Ecto neural progenitor cell (in vitro differentiated cells): Measurements from ENCODE around the gene PHGDH.
"Not testable (repeated sequence)": the region's sequence is repeated elsewhere in the genome, so short reads cannot be mapped to it uniquely, and the experiment has no call there.

Experiments
- DNase-seq: peaks from one replicate; pipeline ENCODE4 v3.0.0-alpha.2; 2018; ENCODE audit warnings: low spot score

PHGDH gene

GRCh38 chr1:119700326-119700725, 11.4 kb upstream of the PHGDH start:
- DNase-seq = no peak

DNA sequence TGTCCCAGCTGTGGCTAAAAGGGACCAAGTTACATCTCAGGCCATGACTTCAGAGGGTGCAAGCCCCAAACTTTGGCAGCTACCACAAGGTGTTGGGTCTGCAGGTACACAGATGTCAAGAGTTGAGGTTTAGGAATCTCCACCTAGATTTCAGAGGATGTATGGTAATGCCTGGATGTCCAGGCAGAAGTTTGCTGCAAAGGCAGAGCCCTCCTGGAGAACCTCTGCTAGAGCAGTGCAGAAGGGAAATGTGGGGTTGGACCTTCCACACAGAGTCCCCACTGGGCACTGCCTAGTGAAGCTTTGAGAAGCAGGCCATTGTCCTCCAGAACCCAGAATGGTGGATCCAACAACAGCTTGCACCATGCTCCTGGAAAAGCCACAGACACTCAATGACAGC, 10.1 kb upstream of the PHGDH start:
- no peak for DNase-seq

- DNase-seq = no peak
Measured at GRCh38 chr1:119702384-119702783, 9.3 kb upstream of the PHGDH start.

GRCh38 chr1:119703666-119704450, 7.9 kb upstream of the PHGDH start:
- DNase-seq = no peak

DNA sequence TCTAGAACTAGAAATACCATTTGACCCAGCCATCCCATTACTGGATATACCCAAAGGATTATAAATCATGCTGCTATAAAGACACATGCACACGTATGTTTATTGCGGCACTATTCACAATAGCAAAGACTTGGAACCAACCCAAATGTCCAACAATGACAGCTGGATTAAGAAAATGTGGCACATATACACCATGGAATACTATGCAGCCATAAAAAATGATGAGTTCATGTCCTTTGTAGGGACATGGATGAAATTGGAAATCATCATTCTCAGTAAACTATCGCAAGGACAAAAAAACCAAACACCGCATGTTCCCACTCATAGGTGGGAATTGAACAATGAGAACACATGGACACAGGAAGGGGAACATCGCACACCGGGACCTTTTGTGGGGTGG, 5.1 kb upstream of the PHGDH start:
- not testable (repeated sequence) for DNase-seq

GRCh38 chr1:119711356-119711803, 354 bp upstream of the PHGDH start:
- DNase-seq = not testable (repeated sequence)

- peak; percentile 88 for DNase-seq
Measured at GRCh38 chr1:119712342-119713038, 756 bp downstream of the PHGDH start.

DNA sequence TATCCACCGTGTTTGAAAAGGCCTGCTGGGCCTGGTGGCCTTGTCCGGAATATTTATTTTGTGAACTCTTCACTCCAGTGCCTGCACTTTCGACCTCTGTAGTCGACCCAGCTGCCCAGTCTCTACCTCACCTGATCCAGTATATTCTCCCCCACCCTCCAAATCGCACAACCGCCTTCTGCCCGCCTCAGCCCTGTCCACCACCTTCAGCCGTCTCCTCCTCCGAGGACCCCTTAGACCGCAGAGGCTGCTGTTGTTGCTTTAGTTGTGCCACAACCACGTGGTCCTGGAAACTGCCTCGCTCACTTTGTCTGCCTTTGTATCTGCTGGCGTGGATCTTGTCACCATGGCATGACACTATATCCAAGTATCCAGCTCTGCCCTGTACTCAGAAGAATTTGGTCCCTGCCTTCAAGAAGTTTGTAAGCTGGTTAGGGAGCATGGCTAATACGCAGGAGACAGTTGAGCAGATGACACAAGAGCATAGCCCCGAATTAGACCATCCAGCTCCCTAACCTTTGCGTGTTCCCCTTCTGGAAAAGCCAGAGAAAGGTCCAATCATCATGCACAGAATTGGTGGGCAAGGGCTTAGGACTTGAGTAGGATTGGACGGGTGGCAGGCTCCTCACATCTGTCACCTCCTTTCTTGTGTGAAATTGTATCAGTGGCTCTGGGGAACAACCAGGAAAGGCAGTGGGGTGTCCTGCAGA, 1.5 kb downstream of the PHGDH start:
- DNase-seq = peak; percentile 60

GRCh38 chr1:119713749-119714456, 2.2 kb downstream of the PHGDH start:
- DNase-seq = no peak

- no peak for DNase-seq
Measured at GRCh38 chr1:119714583-119714982, 2.8 kb downstream of the PHGDH start.

DNA sequence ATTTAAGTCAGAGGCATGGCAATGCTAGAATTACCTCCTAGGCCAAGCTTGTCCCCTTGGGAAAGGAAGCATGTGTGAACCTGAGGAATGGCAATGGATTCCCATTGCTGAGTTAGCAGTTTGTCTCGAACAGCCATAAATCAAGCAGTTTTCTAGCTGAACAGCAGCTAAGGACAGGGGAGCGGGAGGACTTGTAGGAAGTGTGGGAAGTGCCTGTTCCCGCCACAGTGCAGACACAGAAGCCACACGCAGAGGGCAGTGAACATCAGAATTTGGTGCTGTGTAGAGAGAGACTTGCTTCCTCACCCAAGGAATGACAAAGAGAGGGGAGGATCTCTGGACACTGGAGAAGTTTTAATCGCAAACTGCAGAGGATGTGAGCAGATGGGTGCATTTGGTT, 3.8 kb downstream of the PHGDH start:
- DNase-seq = no peak

DNA sequence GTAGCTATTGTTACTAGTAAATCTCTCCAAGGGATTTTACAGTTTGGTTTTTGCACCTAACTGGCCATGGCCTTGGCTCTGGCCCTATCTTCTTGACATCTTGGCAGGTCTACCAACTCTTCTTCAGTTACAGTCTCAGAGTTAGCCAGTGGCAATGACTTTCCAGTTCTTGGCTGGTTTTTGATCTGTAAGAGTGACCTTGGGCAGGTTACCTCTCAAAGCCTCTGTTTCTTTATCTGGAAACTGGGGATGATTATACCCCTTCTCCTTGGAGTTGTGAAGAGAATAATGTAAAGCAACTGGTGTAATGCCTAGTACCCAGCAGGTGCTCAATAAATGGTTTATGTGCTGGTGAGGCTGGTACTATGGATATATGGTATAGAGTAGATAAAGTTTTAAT, 6.7 kb downstream of the PHGDH start:
- DNase-seq = no peak

DNA sequence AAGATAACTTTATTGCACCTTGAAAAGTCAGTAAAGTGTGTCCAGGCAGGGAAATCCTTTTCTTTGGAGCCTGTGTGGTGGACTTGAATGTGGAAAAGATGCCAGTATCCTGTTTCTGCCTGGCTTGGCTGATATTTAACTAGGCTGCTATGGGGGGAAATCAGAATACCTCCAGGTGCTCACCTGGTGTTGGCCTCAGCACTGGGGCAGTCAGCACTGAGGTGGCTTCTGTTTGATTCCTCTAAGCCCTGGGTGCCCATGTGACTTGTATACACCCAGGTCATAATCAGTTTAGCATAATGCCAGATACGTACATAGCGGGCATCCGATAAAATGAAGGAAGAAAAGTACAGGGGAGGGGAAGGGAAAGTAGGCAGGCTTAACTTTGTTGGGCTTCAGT, 7.2 kb downstream of the PHGDH start:
- no peak for DNase-seq

DNA sequence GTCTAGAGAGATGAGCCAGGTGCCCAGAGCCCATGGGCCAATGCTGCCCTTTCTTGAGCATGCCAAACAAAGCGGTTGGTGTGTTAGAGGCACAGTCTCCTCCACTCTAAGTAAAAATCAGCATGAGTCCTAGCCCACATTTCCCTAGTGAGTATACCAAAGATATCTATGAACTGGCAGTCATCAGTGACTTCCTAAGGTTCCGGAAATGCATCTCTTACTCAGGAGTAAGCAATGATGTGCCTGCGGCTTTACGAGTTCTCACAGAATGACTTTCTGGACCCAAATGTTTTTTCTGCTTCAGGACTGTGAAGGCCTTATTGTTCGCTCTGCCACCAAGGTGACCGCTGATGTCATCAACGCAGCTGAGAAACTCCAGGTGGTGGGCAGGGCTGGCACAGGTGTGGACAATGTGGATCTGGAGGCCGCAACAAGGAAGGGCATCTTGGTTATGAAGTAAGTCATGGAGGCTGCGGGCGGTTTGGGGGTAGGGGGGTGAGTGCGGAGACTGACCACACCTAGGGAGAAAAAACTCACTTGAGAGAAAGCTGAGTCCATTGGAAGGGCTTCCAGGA, 9.2 kb downstream of the PHGDH start:
- DNase-seq = no peak

- no peak for DNase-seq
Measured at GRCh38 chr1:119721896-119722295, 10.2 kb downstream of the PHGDH start.

DNA sequence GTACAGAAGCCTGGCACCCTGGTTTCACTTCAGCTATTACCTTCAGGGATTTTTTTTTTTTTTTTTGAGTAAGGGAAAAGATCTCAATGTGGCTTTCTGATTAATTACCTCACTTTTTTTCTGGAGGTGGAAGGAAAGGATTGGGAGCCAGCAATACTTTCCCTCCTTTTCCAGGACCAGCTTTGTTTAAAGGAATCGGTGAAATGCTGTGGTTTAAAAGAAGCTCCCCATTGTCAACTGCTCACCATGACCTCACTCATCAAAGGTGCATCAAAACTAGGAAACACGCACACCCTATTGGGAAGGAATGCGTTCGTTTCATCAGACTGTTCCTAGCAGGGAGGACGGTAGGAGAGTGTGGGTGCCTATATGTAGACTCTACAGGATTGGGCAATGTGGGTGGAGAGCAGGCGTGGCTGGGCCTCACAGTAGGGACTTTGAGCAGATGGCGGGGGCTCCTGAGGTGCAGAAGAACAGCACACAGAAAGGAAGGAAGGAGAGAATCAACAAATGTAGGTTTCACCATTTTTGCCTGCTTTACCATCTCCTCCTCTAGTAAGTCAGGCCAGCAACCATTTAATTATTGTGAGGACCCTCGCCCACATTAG, 13.0 kb downstream of the PHGDH start:
- DNase-seq = no peak

DNA sequence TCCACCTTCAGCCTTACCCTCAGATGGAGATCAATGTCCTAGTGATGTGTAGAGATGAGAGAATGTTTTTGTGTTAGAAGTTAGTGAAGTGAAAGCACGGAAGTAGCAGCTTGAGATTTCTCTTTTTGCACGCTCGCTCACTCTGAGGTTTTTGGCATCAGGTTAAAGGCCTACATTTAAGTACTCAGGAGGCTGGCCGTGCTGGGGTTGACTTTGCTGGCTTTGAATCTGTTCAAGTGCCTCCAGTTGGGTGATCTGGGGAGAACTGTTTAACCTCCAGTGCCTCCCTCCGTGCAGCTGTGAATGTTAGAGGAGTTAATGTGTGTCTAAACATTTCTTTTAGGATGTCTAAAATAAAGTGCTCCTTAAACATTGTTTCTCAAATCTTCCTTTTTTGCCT, 13.9 kb downstream of the PHGDH start:
- DNase-seq = no peak

DNA sequence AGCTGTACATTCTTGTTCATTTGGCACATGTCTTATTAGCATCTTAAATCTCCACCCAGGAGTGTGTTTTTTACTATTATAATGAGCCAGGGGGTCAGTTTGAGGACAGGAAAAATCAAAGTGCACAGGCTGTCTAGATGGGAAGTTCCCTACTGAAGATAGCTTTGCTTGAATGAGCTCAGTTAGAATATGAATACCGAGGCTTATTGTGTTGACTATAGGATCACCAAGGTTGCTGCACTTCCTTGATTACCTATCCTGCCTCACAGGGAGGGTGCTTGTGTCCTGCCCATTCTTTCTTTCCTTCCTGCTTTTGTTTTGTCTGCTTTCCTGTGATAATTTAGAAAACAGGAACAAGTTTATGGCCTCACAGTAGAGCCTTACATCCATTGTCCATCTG, 16.3 kb downstream of the PHGDH start:
- DNase-seq = no peak

DNA sequence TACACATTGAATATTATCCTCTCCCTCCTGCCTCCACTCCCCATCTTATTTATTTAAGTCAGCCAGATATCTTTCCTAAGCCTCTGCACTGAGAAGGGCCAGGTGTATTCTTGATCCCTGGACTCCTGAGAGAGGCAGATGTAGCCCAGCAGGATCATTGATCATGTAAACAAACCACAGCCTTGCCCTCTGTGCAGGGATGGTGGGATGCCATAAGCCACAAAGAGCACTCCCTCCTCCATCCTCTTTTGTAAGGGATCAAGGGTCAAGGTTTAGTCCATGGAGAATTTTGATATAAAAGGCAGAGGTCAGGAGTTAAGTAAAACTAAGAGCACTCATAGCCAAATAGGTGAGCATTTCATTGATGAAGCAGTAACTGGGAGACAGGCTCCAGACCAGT, 17.3 kb downstream of the PHGDH start:
- DNase-seq = no peak

- DNase-seq = no peak
Measured at GRCh38 chr1:119731060-119731459, 19.3 kb downstream of the PHGDH start.

GRCh38 chr1:119731741-119732430, 20.2 kb downstream of the PHGDH start:
- no peak for DNase-seq
